ENCODE data around the gene FLT3LG. TPM values are rescaled to one million over a fixed set of nuclear protein-coding genes. Genes with fewer than 3 reads are reported as not detected.
A peak's percentile ranks its signal among the peaks of the same experiment; 100 is the strongest.

FLT3LG gene
- total RNA-seq, 4 donors from 2014 or later = 5.5 to 11.5 (median 10.4) TPM

DNA sequence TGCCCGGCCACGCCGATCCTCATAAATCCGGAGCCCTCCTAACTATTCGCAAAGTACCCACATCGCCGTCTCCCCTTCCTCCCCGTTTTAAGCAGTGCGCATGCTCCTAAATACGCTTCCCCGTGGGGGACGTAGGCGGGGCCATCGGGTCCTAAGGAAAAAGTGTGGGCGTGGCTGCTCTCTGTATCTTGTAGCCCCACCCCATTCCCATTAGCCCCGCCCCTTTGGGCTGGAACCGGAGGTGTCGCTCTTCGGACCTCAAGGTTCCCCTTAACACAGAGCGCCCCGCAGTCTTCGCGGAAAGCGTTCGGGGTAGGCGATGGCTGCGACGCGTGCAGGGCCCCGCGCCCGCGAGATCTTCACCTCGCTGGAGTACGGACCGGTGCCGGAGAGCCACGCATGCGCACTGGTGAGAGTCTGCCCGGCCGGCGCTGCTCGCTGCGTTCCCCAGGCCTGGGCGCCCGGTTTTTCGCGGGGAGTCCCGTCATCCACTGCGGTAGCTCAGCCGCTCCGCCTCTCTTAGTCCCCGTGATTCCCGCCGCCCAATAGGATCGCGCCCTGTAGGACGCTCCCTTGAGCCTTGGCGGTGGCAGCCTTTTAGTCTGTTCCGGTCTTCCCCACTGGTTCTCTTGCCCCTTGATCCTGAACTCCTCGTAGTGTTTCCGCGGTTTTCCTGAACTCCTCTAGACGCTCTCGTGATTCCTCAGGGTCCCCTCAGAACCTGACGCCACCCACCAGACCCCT, 20.8 kb upstream of the FLT3LG start, which contains the start of gene ALDH16A1:
Gene ALDH16A1, plus strand, starts transcription at position 213 of the 744 bp plus-strand sequence. Its CDS starts 107 bp downstream, at position 320.
- peak; percentile 92 to 97 for TF ChIP-seq POLR2AphosphoS5 (IDR thresholded peaks at IDR 0.05)
- no peak for TF ChIP-seq EP300 (IDR thresholded peaks at IDR 0.05)
- no peak for TF ChIP-seq CTCF (IDR thresholded peaks at IDR 0.05)
- TF ChIP-seq POLR2A (IDR thresholded peaks at IDR 0.05; ENCODE audit: low read depth) = peak; percentile 76
- Histone ChIP-seq H3K9me3 (no peaks in the 10 kb centered on the region), H3K27ac (replicated peaks in 1 of 4) (peak within 1 kb of the TSS; percentile 92 to 97 (median 94)), H3K27me3 (no peaks in the 10 kb centered on the region), H3K4me3 (peak within 1 kb of the TSS; percentile 62 to 86 (median 71)), H3K4me1 (peaks cover 13 to 55% (median 40%) of the 10 kb centered on the region in 4 donors), H3K36me3 (peaks cover 5 to 26% (median 13%) of the 10 kb centered on the region in 4 donors)
- 0% methylated on average over 33 of the region's 66 CpGs for WGBS
- DNase-seq (ENCODE audit: extremely low spot score) = peak; percentile 99
- intact Hi-C loops (cut with DNase I) = no loop called here

- 36% methylated on average over 10 of the region's 10 CpGs for WGBS
- H3K36me3 ChIP-seq = peaks cover 4 to 21% (median 12%) of the 10 kb centered on the region in 4 donors
- DNase-seq (ENCODE audit: extremely low spot score) = no peak
- intact Hi-C loops (cut with DNase I) = no loop called here
- peak overlapping the region; percentile 62 to 86 (median 71) for H3K4me3 ChIP-seq
- no peaks in the 10 kb centered on the region for H3K9me3 ChIP-seq
- H3K4me1 ChIP-seq = peaks cover 18 to 51% (median 43%) of the 10 kb centered on the region in 4 donors
- no peaks in the 10 kb centered on the region for H3K27me3 ChIP-seq
- TF ChIP-seq POLR2A (IDR thresholded peaks at IDR 0.05; ENCODE audit: low read depth) (no peak), EP300 (IDR thresholded peaks at IDR 0.05) (no peak), CTCF (IDR thresholded peaks at IDR 0.05) (no peak), POLR2AphosphoS5 (IDR thresholded peaks at IDR 0.05) (no peak)
- H3K27ac ChIP-seq (replicated peaks in 1 of 4) = peak overlapping the region; percentile 92 to 97 (median 94)
Measured at GRCh38 chr19:49453757-49454240, 20.2 kb upstream of the FLT3LG start.

- WGBS = 58% methylated on average over 5 of the region's 5 CpGs
- Histone ChIP-seq H3K27me3 (no peaks in the 10 kb centered on the region), H3K36me3 (peaks cover 0 to 25% (median 19%) of the 10 kb centered on the region in 4 donors), H3K4me3 (no peak overlapping the region), H3K4me1 (peaks cover 18 to 41% (median 35%) of the 10 kb centered on the region in 4 donors), H3K27ac (replicated peaks in 1 of 4) (peak overlapping the region; percentile 39 to 78 (median 62)), H3K9me3 (no peaks in the 10 kb centered on the region)
- no peak for DNase-seq (ENCODE audit: extremely low spot score)
- TF ChIP-seq POLR2A (IDR thresholded peaks at IDR 0.05; ENCODE audit: low read depth) (no peak), POLR2AphosphoS5 (IDR thresholded peaks at IDR 0.05) (no peak), EP300 (IDR thresholded peaks at IDR 0.05) (no peak), CTCF (IDR thresholded peaks at IDR 0.05) (no peak)
- intact Hi-C loops (cut with DNase I) = no loop called here
Measured at GRCh38 chr19:49455773-49456172, 18.2 kb upstream of the FLT3LG start.

- peaks cover 0 to 28% (median 20%) of the 10 kb centered on the region in 4 donors for H3K36me3 ChIP-seq
- WGBS = 80% methylated on average over 5 of the region's 5 CpGs
- no peak for DNase-seq (ENCODE audit: extremely low spot score)
- peak overlapping the region; percentile 39 to 78 (median 62) for H3K27ac ChIP-seq (replicated peaks in 1 of 4)
- no peak overlapping the region for H3K4me3 ChIP-seq
- peaks cover 18 to 36% (median 30%) of the 10 kb centered on the region in 4 donors for H3K4me1 ChIP-seq
- TF ChIP-seq CTCF (IDR thresholded peaks at IDR 0.05) = no peak
- no peak for TF ChIP-seq POLR2AphosphoS5 (IDR thresholded peaks at IDR 0.05)
- no peak for TF ChIP-seq POLR2A (IDR thresholded peaks at IDR 0.05; ENCODE audit: low read depth)
- no peak for TF ChIP-seq EP300 (IDR thresholded peaks at IDR 0.05)
- intact Hi-C loops (cut with DNase I) = no loop called here
- no peaks in the 10 kb centered on the region for H3K9me3 ChIP-seq
- H3K27me3 ChIP-seq = no peaks in the 10 kb centered on the region
Measured at GRCh38 chr19:49456326-49456725, 17.7 kb upstream of the FLT3LG start.

Data from esophagus muscularis mucosa (tissue), 4 donors.